SK-N-DZ (cell line): Measurements from ENCODE around the gene NXNL1.

Experiments used
- DNase-seq: peaks from one replicate; pipeline ENCODE4 v3.0.0-alpha.2; 2015; ENCODE audit warnings: low spot score

Gene NXNL1

GRCh38 chr19:17419621-17420474, 40.9 kb downstream of the NXNL1 start, which contains the start of gene MVB12A:
Gene MVB12A, plus strand, starts transcription at chr19:17420047. Its CDS starts 89 bp downstream, at chr19:17420136.
- DNase-seq = peak; percentile 99

GRCh38 chr19:17419154-17419620, 41.5 kb downstream of the NXNL1 start:
- no peak for DNase-seq

- peak; percentile 42 for DNase-seq
Observed at GRCh38 chr19:17418710-17419109, 42.0 kb downstream of the NXNL1 start.

- peak; percentile 45 for DNase-seq
Observed at GRCh38 chr19:17415121-17415520, 45.6 kb downstream of the NXNL1 start.

- DNase-seq = no peak
Observed at GRCh38 chr19:17414097-17414496, 46.6 kb downstream of the NXNL1 start.

GRCh38 chr19:17411801-17412200, 48.9 kb downstream of the NXNL1 start:
- no peak for DNase-seq

- DNase-seq = no peak
Observed at GRCh38 chr19:17409990-17410389, 50.7 kb downstream of the NXNL1 start.

- no peak for DNase-seq
Observed at GRCh38 chr19:17406887-17407196, 53.9 kb downstream of the NXNL1 start.

GRCh38 chr19:17406046-17406886, 54.5 kb downstream of the NXNL1 start:
- no peak for DNase-seq
